GM13977 (cell line): Measurements from ENCODE around the gene ELP4.

Experiments used
- DNase-seq: peaks from one replicate; pipeline ENCODE4 v3.0.0; 2012; ENCODE audit warnings: low spot score
- in situ Hi-C: fragments of 300-500 bp; cut with MboI; formaldehyde crosslinking; loops from one replicate; pipeline ENCODE4 v1.12.0; 2022; ENCODE audit warnings: low sequenced_read_pairs, low pct_unique_long_range_greater_than_20kb, mixed read lengths, inconsistent platforms; ENCODE audit not compliant: unreplicated experiment
- TF ChIP-seq, protein P1 (sequence below): IDR thresholded peaks from 2 replicates; pipeline ENCODE4 v1.5.1; 2012; ENCODE audit warnings: mild to moderate bottlenecking, control low read depth; ENCODE audit not compliant: insufficient read depth; ENCODE audit errors: extremely low read depth, missing control alignments

ELP4 gene

DNA sequence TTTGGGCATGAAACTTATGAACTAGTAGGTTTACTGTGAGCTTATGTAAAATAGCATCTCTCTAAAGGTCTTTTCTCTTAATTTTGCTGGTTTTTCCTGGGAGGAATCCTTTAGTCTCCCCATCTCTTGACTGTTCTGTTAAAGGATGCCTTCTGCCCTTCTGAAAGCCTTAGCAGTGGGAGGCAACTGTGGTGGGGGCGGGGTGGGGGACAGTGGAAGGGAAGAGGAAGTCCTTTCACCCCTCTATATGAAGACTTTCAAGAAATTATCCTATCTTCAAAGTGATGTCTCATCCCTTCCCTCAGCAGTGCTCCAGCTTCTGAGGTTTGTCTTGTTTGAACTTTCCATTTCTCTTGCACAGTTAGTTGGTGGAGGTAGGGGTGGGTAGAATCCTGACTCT lies 73.1 kb downstream of the ELP4 start:
- in situ Hi-C loops: no loop called here
- TF ChIP-seq, protein P1, sequence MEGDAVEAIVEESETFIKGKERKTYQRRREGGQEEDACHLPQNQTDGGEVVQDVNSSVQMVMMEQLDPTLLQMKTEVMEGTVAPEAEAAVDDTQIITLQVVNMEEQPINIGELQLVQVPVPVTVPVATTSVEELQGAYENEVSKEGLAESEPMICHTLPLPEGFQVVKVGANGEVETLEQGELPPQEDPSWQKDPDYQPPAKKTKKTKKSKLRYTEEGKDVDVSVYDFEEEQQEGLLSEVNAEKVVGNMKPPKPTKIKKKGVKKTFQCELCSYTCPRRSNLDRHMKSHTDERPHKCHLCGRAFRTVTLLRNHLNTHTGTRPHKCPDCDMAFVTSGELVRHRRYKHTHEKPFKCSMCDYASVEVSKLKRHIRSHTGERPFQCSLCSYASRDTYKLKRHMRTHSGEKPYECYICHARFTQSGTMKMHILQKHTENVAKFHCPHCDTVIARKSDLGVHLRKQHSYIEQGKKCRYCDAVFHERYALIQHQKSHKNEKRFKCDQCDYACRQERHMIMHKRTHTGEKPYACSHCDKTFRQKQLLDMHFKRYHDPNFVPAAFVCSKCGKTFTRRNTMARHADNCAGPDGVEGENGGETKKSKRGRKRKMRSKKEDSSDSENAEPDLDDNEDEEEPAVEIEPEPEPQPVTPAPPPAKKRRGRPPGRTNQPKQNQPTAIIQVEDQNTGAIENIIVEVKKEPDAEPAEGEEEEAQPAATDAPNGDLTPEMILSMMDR: no peak
- no peak for DNase-seq

- in situ Hi-C loops: no loop called here
- TF ChIP-seq, protein P1: no peak
- DNase-seq: no peak
Observed at GRCh38 chr11:31598454-31598853, 88.9 kb downstream of the ELP4 start.

GRCh38 chr11:31601635-31602282 lies 92.2 kb downstream of the ELP4 start:
- no peak for DNase-seq
- TF ChIP-seq, protein P1: no peak
- in situ Hi-C loops: no loop called here

GRCh38 chr11:31606893-31607292 lies 97.3 kb downstream of the ELP4 start:
- TF ChIP-seq, protein P1: no peak
- in situ Hi-C loops: no loop called here
- DNase-seq: no peak

DNA sequence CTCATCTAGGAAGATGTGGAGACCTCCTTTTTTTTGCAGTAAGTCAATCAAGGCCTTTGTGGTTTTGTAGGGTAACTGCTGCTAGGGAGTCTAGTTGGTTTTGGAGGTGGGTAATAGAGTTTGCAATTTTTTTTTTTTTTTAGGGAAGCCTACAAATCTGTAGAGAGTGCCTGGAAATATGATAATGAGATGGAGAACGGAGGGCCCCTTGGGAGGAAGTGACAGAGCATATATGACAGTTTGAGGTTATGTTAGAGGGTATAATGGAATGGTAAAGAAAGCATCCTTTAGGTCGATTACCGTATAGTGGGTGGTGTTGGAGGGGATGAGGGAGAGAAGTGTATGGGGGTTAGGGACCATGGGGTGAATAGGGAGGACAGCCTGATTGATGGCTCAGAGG lies 98.3 kb downstream of the ELP4 start:
- no peak for DNase-seq
- TF ChIP-seq, protein P1: no peak
- in situ Hi-C loops: no loop called here

GRCh38 chr11:31608995-31609394 lies 99.4 kb downstream of the ELP4 start:
- TF ChIP-seq, protein P1: no peak
- in situ Hi-C loops: no loop called here
- DNase-seq: no peak
